Retinal pigment epithelial cell (primary cell): ENCODE measurements around the gene CFAP46.
"Not testable (repeated sequence)": the region's sequence is repeated elsewhere in the genome, so short reads cannot be mapped to it uniquely, and the experiment has no call there.

ENCODE experiments used
- DNase-seq: peaks from one replicate; pipeline ENCODE4 v3.0.0-alpha.2; 2010; ENCODE audit warnings: low read depth
- H3K4me3 ChIP-seq: 2 replicates; pipeline ENCODE4 v1.5.1; 2011; ENCODE audit warnings: mild to moderate bottlenecking, low read length, control low read depth, moderate library complexity
- TF ChIP-seq, protein P1 (sequence below): conservative IDR thresholded peaks from 2 replicates; pipeline ENCODE4 v1.5.1; 2011; ENCODE audit warnings: low read depth, low read length, control low read depth, inconsistent platforms

Gene CFAP46

GRCh38 chr10:132890301-132890700 is 52.1 kb downstream of the CFAP46 start:
- TF ChIP-seq, protein P1, sequence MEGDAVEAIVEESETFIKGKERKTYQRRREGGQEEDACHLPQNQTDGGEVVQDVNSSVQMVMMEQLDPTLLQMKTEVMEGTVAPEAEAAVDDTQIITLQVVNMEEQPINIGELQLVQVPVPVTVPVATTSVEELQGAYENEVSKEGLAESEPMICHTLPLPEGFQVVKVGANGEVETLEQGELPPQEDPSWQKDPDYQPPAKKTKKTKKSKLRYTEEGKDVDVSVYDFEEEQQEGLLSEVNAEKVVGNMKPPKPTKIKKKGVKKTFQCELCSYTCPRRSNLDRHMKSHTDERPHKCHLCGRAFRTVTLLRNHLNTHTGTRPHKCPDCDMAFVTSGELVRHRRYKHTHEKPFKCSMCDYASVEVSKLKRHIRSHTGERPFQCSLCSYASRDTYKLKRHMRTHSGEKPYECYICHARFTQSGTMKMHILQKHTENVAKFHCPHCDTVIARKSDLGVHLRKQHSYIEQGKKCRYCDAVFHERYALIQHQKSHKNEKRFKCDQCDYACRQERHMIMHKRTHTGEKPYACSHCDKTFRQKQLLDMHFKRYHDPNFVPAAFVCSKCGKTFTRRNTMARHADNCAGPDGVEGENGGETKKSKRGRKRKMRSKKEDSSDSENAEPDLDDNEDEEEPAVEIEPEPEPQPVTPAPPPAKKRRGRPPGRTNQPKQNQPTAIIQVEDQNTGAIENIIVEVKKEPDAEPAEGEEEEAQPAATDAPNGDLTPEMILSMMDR: no peak

GRCh38 chr10:132889556-132889955 is 52.8 kb downstream of the CFAP46 start:
- no peak overlapping the region for H3K4me3 ChIP-seq
- DNase-seq: no peak
- TF ChIP-seq, protein P1: no peak

More at GRCh38 chr10:132890301-132890700, 52.1 kb downstream of the CFAP46 start:
- no peak overlapping the region for H3K4me3 ChIP-seq
- no peak for DNase-seq

DNA sequence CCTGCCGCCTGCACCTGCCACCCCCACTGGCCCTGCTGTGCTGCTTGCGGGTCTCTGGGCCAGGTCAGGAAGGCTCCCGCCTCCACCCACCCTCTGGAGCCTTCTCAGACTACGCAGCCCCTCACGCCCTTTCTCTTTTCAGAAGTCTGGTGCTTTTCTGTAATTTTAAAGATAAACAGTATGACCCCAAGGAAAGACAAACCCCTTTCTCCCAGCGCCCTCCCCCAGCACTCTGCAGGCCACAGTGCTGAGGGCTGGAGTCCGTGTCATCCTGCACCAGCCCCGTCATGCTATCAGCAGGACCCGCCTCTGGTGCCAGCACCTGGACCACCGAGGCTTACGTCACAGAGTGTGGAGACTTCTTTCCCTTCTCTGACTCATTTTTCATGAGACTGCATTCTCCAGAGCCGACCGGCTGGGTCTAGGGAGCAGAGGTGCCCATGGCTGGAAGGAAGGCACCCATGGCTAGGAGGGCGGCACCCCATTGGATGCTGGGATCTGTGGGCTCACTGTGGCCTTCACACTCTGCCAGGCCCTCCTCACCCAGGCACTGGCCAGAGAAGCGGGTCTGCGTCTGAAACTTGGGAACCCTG is 53.4 kb downstream of the CFAP46 start:
- no peak overlapping the region for H3K4me3 ChIP-seq
- DNase-seq: peak; percentile 22
- TF ChIP-seq, protein P1: no peak

DNA sequence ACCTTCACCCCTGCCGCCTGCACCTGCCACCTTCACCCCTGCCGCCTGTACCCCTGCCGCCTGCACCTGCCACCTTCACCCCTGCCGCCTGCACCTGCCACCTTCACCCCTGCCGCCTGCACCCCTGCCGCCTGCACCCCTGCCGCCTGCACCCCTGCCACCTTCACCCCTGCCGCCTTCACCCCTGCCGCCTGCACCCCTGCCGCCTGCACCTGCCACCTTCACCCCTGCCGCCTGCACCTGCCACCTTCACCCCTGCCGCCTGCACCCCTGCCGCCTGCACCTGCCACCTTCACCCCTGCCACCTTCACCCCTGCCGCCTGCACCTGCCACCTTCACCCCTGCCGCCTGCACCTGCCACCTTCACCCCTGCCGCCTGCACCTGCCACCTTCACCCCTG is 53.9 kb downstream of the CFAP46 start:
- DNase-seq, H3K4me3 ChIP-seq: not testable (repeated sequence)

GRCh38 chr10:132886211-132887099 is 55.9 kb downstream of the CFAP46 start:
- TF ChIP-seq, protein P1: peak; percentile 25
- H3K4me3 ChIP-seq: no peak overlapping the region
- no peak for DNase-seq

DNA sequence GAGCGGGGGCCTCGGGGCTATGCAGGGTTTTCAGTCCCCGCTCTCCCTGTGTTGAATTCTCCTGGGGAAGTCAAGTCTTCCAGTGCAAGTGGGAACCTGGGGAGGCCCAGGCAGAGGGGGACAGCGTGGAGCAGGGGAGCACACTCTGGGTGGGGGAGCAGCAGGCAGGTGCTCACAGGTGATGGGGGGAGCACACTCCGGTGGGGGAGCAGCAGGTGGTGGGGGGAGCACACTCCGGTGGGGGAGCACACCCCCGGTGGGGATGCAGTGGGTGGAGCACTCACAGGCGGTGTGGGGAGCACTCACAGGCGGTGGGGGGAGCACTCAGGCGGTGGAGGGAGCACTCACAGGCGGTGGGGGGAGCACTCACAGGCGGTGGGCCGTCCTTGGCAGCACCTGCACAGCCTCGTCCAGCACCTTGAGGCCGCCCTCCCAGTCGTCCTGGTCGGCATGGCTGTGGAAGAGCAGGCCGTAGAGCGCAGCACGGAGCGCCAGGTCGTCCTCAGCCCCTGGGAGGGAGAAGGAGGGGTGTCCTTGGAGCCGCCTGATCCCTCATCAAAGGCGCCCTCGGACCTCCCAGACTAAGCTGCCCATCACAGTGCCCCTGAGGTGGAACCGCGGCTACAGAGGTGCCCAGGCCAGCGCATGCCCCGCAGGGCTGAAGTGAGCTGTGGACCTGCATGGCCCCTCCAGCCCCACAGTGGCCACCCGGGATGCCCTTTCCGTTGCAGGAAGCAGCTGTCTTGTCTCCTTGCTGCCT is 56.7 kb downstream of the CFAP46 start:
- TF ChIP-seq, protein P1: no peak
- no peak overlapping the region for H3K4me3 ChIP-seq
- DNase-seq: no peak

GRCh38 chr10:132884691-132885271 is 57.6 kb downstream of the CFAP46 start:
- H3K4me3 ChIP-seq: no peak overlapping the region
- TF ChIP-seq, protein P1: no peak
- DNase-seq: no peak
